Measurements from ENCODE around the gene UROS. TPM values are rescaled to one million over a fixed set of nuclear protein-coding genes. Genes with fewer than 3 reads are reported as not detected.
A peak's percentile ranks its signal among the peaks of the same experiment; 100 is the strongest.

The UROS gene
- total RNA-seq = 10 to 100 TPM; 28.2 to 31.4 TPM
- long read RNA-seq, donor 1, transcript UROS-204 (10 exons, 1,342 nt) = major isoform, 5 of 12 reads
- long read RNA-seq, donor 1, partial matches to known transcripts = 3 of 12 reads
- long read RNA-seq, donor 1, other reads (novel, unspliced or antisense) = 4 of 12 reads
- long read RNA-seq, donor 2, transcript UROS-204 (10 exons, 1,342 nt) = major isoform, 100 of 159 reads
- long read RNA-seq, donor 2, partial matches to known transcripts = 5 of 159 reads
- long read RNA-seq, donor 2, other reads (novel, unspliced or antisense) = 53 of 159 reads

GRCh38 chr10:125822878-125823662, at the start of gene UROS, which contains the start of gene BCCIP:
UROS (minus strand) TSS chr10:125823258; CDS start chr10:125816499, 6,759 bp downstream.
BCCIP (plus strand) TSS chr10:125823546; CDS start chr10:125823558, 12 bp downstream.
- intact Hi-C loops (cut with DNase I) = loop anchor here in 1 of 2 donors (10.0 kb wide), 1 partner anchor 88 kb away; no protein-coding TSS in a partner anchor
- peak; percentile 97 for DNase-seq (ENCODE audit: low spot score)

- DNase-seq (ENCODE audit: low spot score) = no peak
- intact Hi-C loops (cut with DNase I) = no loop called here
These were observed 48.3 kb upstream of the UROS start for GRCh38 chr10:125871338-125871737.

- intact Hi-C loops (cut with DNase I) = no loop called here
These were observed 45.4 kb upstream of the UROS start for GRCh38 chr10:125868372-125868975.

DNA sequence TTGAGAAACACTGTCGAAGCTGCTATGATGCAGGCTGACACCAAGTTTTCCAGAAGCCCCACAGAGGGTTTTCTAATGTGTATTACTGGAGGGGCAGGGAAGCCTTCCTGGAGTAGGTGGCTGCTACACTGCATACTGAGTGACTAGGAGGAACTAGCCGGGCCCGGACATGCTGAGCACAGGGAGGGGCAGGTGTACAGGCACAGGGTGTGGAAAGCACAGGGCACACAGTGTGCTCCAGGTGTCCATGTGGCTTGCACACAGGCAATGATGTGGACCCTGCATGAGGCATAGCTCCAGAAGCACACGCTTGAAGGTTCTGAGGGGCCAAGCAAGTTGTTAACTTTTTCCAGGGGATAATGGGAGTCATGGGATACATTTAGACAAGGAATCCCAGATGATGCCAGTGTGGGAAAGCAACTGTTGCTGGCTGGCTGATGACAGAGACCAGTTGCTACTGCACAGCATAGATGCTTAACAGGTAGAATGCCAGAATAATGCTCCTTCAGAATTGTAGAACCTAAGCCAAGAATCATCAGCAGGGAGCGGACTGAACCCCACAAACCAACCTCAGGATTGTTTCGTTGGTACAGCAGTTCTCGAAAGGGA, 43.5 kb upstream of the UROS start:
- no peak for DNase-seq (ENCODE audit: low spot score)
- intact Hi-C loops (cut with DNase I) = no loop called here

More at GRCh38 chr10:125868372-125868975, 45.4 kb upstream of the UROS start:
- DNase-seq (ENCODE audit: low spot score) = no peak

DNA sequence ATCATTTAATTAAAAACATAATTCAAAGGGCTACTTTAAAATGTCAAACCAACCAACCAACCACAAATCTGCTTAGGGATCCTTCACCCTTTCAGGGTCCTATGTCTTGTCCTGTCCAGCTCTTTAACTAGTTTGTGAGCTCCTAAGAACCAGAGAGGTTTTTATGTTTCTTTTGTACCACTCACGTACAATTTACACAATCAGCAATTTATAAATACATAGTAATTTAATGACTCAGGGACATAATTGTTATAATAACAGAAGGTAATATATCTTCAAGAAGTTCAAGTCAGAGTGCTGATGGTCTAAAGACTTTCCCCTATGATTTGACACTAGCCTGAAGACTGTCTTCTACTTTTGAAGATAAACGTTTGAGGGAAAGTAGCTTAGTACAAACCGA, 42.1 kb upstream of the UROS start:
- DNase-seq (ENCODE audit: low spot score) = no peak
- intact Hi-C loops (cut with DNase I) = no loop called here

- intact Hi-C loops (cut with DNase I) = no loop called here
- no peak for DNase-seq (ENCODE audit: low spot score)
These were observed 36.2 kb upstream of the UROS start for GRCh38 chr10:125859128-125859817.

- no peak for DNase-seq (ENCODE audit: low spot score)
These were observed 34.2 kb upstream of the UROS start for GRCh38 chr10:125857185-125857760.

DNA sequence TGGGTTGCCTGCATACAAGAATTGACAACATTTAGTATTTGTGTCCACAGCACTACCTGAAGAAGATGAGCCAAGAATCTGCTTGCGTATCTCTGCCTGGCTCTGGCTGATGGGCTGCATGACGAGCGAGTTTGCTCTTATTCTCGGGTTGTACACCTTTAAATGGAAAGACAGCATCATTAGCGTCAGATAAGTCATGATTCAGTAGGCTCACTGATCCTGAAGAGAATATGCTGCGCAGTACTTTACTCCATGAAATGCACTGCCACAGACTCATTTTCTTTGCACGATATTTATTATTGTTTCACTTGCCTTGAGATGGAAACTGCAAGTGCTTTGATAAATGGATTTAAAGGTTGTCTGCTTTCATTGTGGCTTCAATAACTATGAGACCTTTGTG, 29.4 kb upstream of the UROS start:
- intact Hi-C loops (cut with DNase I) = no loop called here
- DNase-seq (ENCODE audit: low spot score) = no peak

More at GRCh38 chr10:125857185-125857760, 34.2 kb upstream of the UROS start:
- intact Hi-C loops (cut with DNase I) = no loop called here

DNA sequence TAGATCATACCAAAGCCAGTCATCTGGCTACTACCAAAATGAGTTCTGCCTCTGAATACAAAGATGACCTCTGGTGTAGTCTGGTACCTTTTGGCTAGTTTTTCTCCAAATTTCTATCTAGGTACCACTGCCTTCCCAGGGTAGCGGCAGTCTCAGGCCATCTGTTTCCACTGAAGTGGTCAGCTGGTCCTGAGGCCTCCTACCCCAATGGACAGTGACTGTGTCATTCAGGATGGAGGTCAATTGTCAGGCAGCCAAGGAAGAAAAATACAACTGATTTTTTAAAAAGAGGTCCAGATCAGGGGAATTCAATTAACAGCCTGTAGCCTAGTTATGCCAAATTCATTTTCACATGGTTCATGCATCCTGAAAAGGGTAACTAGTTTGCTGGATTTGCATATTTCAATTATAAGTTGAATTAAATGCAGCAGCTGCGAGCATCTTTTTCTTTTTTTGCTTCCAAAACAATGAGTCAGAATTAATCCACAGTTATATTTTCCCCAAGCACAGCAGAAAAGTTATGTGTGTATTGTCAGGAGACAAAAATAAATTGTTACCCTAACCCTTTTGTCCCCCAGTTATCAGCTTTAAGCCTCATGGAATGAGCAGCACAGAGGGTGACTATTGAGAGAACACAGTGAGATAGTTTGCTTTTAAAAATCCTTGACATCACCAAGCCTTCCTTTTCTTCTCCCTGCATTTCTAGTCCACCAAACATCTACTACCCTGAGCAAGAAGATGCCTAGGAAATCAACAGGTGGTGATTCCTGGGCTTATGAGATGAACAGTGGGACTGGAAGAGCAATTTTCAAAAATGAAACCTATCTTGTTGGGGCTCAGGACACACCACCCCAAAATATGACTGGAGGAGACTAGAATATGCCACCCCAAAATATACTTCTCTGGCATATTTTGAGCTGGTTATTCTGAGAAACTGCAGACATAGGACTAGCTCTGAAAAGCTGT, 28.0 kb upstream of the UROS start:
- intact Hi-C loops (cut with DNase I) = no loop called here
- no peak for DNase-seq (ENCODE audit: low spot score)

GRCh38 chr10:125849448-125849847, 26.4 kb upstream of the UROS start:
- intact Hi-C loops (cut with DNase I) = no loop called here
- no peak for DNase-seq (ENCODE audit: low spot score)

- DNase-seq (ENCODE audit: low spot score) = no peak
- intact Hi-C loops (cut with DNase I) = no loop called here
These were observed 25.8 kb upstream of the UROS start for GRCh38 chr10:125848857-125849256.

GRCh38 chr10:125848371-125848770, 25.3 kb upstream of the UROS start:
- no peak for DNase-seq (ENCODE audit: low spot score)
- intact Hi-C loops (cut with DNase I) = no loop called here

- intact Hi-C loops (cut with DNase I) = no loop called here
- DNase-seq (ENCODE audit: low spot score) = no peak
These were observed 23.8 kb upstream of the UROS start for GRCh38 chr10:125846894-125847293.

DNA sequence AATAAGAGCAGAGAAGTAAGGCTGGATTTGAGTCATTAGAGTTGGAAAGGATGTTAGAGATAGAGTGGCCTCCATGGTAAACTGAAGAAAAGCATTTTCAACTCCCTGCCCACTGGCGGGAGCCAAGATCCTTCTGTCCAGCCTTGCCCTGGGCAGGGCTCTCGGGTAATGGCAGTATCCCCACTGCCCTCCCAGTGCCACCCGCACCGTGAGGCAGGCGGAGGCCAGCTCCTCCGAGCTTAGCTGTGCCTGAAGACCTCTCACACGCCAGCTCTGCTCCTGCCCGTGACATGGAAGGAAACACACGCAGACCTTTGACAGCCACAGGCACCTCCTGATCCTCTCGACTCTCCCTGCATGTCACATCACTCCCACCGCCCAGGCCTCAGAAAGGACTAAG, 22.6 kb upstream of the UROS start:
- intact Hi-C loops (cut with DNase I) = no loop called here
- DNase-seq (ENCODE audit: low spot score) = no peak

DNA sequence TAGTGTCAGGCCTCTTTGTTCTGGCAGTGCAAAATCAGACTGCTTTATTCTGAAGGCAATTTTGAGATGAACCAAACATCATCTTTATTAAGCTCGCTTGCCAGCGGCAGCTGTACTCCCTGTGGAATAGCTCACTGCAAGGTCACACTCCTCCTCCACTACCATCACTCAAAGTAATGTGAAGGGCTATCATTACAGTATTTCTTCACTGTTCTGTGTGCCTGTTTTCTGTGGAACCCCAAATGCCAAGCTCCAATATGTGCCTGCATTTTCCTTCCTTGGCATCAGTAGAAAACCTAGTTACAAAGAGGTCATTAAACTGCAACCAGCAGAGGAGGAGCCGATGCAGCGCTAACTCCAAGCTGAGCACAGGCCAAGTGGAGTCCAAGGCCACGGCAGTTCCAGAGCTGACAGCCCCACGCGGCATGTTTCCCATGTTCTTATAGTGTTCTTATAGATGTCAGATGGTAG, 21.7 kb upstream of the UROS start:
- DNase-seq (ENCODE audit: low spot score) = no peak
- intact Hi-C loops (cut with DNase I) = no loop called here

DNA sequence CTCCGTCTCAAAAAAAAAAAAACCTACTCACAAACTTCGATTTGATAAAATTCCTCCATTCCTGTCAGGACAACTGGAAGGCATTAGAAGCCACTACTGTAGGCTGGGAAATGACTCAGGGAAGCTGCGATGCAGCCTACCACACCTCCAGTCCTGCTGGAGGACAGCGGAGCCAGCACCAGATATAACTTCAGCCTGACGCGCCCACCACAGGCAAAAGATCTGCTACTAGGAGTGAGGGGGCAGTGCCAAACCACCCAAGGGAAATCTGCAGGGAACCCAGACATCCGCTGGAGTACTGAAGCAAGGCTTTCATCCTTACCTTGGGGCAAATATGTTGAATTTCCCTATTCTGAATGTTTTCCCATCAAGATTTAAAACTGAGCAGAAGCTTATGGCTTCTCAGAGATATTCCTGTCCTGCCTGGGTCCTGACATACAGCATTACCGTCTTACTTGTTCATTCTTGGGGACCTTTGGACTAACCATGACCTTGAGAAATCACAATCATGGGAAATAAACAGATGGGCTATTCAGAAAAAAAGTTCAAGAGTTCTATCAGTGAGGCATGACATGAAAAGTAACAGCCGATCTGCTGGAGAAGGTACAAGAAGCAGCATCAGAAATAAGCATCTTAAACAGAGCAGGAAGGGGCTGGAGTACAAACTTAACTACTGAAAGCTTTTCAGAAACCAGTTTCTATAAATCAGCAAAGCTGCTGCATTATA, 20.7 kb upstream of the UROS start:
- no peak for DNase-seq (ENCODE audit: low spot score)
- intact Hi-C loops (cut with DNase I) = no loop called here

GRCh38 chr10:125840955-125841354, 17.9 kb upstream of the UROS start:
- DNase-seq (ENCODE audit: low spot score) = no peak
- intact Hi-C loops (cut with DNase I) = no loop called here

Data from posterior vena cava (tissue), 2 donors.